Rectal smooth muscle tissue (tissue), 1 donor: ENCODE measurements around the gene RTTN.
"Not testable (repeated sequence)": the region's sequence is repeated elsewhere in the genome, so short reads cannot be mapped to it uniquely, and the experiment has no call there.

Source experiments
- H3K27ac ChIP-seq: one replicate; pipeline ENCODE4 v1.7.0; 2013; ENCODE audit warnings: low read depth, low read length, inconsistent platforms
- H3K27me3 ChIP-seq: one replicate; pipeline ENCODE4 v1.7.0; 2013; ENCODE audit warnings: low read length; ENCODE audit not compliant: control insufficient read depth, insufficient read depth
- H3K36me3 ChIP-seq: one replicate; pipeline ENCODE4 v1.7.0; 2013; ENCODE audit warnings: low read length; ENCODE audit not compliant: control insufficient read depth, insufficient read depth
- H3K4me1 ChIP-seq: one replicate; pipeline ENCODE4 v1.7.0; 2013; ENCODE audit warnings: low read length; ENCODE audit not compliant: control insufficient read depth, insufficient read depth
- H3K4me3 ChIP-seq: one replicate; pipeline ENCODE4 v1.7.0; 2013; ENCODE audit warnings: low read length
- H3K9ac ChIP-seq: one replicate; pipeline ENCODE4 v1.7.0; 2013; ENCODE audit warnings: low read length

The RTTN gene

DNA sequence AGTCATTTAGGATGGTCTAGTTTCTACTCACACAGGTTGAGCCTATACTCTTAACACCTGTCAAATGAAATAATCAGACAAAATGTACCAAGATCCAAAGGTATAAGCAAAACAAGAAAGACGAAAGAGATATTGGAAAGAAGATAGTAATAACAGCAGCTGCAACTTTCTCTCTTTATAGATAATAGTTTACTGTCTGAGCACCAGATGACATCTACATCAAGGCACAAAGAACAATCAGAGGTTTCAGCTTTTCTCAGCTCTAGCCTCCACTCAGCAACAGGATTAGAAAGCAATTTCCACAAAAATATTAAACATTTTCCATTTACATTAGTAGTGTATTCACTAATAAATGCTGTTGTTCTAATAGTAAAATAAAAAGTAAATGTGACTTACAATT, 66.3 kb downstream of the RTTN start:
- Histone ChIP-seq H3K4me1 (no peaks in the 10 kb centered on the region), H3K27ac (no peak overlapping the region), H3K9ac (no peak overlapping the region), H3K4me3 (no peak overlapping the region), H3K27me3 (no peaks in the 10 kb centered on the region), H3K36me3 (no peaks in the 10 kb centered on the region)

GRCh38 chr18:70135604-70136003, 69.9 kb downstream of the RTTN start:
- Histone ChIP-seq H3K27me3 (no peaks in the 10 kb centered on the region), H3K9ac (no peak overlapping the region), H3K4me1 (no peaks in the 10 kb centered on the region), H3K36me3 (no peaks in the 10 kb centered on the region), H3K4me3 (no peak overlapping the region), H3K27ac (no peak overlapping the region)

GRCh38 chr18:70132999-70133398, 72.5 kb downstream of the RTTN start:
- Histone ChIP-seq H3K27me3 (no peaks in the 10 kb centered on the region), H3K4me1 (no peaks in the 10 kb centered on the region), H3K4me3 (no peak overlapping the region), H3K36me3 (no peaks in the 10 kb centered on the region), H3K27ac (peak overlapping the region; percentile 15), H3K9ac (no peak overlapping the region)

GRCh38 chr18:70128271-70128670, 77.2 kb downstream of the RTTN start:
- H3K27ac ChIP-seq, result no peak overlapping the region
- H3K27me3 ChIP-seq, result no peaks in the 10 kb centered on the region
- no peaks in the 10 kb centered on the region for H3K36me3 ChIP-seq
- no peak overlapping the region for H3K4me3 ChIP-seq
- no peaks in the 10 kb centered on the region for H3K4me1 ChIP-seq
- H3K9ac ChIP-seq, result no peak overlapping the region

DNA sequence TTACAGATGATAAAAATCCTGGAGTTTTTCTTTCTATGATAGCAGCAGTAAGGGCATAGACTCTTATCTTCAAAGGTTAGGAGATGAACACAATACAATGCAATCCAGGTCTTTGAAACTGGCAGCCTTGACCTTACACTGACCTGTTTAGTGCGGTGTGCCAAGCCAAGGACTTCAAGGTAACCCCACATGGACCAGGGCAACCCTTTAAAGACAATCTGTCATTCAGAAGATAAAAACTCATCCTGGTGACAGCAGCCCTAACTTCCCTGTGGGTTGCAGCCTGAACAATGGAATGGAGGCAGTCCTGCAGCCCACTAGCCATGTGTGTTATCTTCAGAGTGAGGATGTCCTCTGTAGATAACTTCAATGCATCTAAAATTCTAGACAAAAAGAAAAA, 78.1 kb downstream of the RTTN start:
- Histone ChIP-seq H3K27me3 (no peaks in the 10 kb centered on the region), H3K27ac (no peak overlapping the region), H3K4me1 (no peaks in the 10 kb centered on the region), H3K36me3 (no peaks in the 10 kb centered on the region), H3K4me3 (no peak overlapping the region), H3K9ac (no peak overlapping the region)

DNA sequence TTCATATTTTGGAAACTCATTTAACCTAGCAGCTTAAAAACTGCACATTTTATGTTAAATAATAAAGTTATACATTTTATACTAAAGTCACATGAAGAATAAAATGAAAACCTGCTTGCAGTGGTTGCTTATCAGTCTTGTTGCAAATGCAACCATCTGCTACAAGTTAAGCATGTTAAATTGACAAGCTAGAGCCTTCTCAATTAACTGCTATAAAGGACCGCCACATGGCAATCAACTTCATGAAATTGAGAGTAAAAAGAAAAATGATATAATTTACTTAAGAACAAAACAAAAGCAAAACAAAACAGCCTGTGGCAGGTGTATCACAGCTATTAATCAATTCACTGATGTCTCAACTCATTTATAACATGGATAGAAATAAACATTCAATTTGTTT, 78.7 kb downstream of the RTTN start:
- no peak overlapping the region for H3K9ac ChIP-seq
- H3K27ac ChIP-seq, result no peak overlapping the region
- no peaks in the 10 kb centered on the region for H3K36me3 ChIP-seq
- H3K4me1 ChIP-seq, result no peaks in the 10 kb centered on the region
- H3K4me3 ChIP-seq, result no peak overlapping the region
- H3K27me3 ChIP-seq, result no peaks in the 10 kb centered on the region

- Histone ChIP-seq H3K27ac (no peak overlapping the region), H3K27me3 (no peaks in the 10 kb centered on the region), H3K4me1 (no peaks in the 10 kb centered on the region), H3K4me3 (no peak overlapping the region), H3K36me3 (no peaks in the 10 kb centered on the region), H3K9ac (no peak overlapping the region)
Measured at GRCh38 chr18:70124139-70124538, 81.3 kb downstream of the RTTN start.

DNA sequence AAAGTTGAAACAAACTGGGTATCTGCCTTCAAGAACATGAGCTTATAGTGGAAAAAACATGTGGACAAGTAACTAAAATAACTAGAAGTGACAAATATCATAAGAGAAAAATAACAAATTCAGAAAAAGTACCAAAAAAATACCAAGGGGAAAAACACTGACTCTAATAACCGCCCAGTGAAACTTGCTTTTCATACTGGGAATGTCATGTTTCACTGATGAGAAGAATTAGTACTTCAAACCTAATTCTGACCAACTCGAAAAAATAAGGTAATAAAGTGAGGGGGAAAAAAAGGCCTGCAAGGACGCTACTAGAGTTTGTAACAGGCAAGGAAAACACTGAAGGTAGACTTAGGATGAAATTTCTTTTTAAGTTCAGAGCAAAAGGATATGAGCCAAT, 83.6 kb downstream of the RTTN start:
- H3K36me3 ChIP-seq, result no peaks in the 10 kb centered on the region
- no peaks in the 10 kb centered on the region for H3K27me3 ChIP-seq
- H3K9ac ChIP-seq, result no peak overlapping the region
- H3K4me3 ChIP-seq, result no peak overlapping the region
- no peaks in the 10 kb centered on the region for H3K4me1 ChIP-seq
- no peak overlapping the region for H3K27ac ChIP-seq

- Histone ChIP-seq H3K4me3 (no peak overlapping the region), H3K36me3 (no peaks in the 10 kb centered on the region), H3K9ac (no peak overlapping the region)
Measured at GRCh38 chr18:70116949-70117348, 88.5 kb downstream of the RTTN start.

GRCh38 chr18:70113511-70113910, 92.0 kb downstream of the RTTN start:
- H3K4me1 ChIP-seq, result no peaks in the 10 kb centered on the region
- peaks cover 2% of the 10 kb centered on the region for H3K36me3 ChIP-seq
- no peak overlapping the region for H3K9ac ChIP-seq
- H3K4me3 ChIP-seq, result no peak overlapping the region
- H3K27ac ChIP-seq, result no peak overlapping the region
- H3K27me3 ChIP-seq, result no peaks in the 10 kb centered on the region

More at GRCh38 chr18:70116949-70117348, 88.5 kb downstream of the RTTN start:
- H3K27me3 ChIP-seq, result no peaks in the 10 kb centered on the region
- no peaks in the 10 kb centered on the region for H3K4me1 ChIP-seq
- no peak overlapping the region for H3K27ac ChIP-seq

- Histone ChIP-seq H3K9ac (no peak overlapping the region), H3K4me3 (no peak overlapping the region), H3K36me3 (peaks cover 3% of the 10 kb centered on the region), H3K4me1 (no peaks in the 10 kb centered on the region), H3K27ac (no peak overlapping the region), H3K27me3 (no peaks in the 10 kb centered on the region)
Measured at GRCh38 chr18:70110678-70111077, 94.8 kb downstream of the RTTN start.

DNA sequence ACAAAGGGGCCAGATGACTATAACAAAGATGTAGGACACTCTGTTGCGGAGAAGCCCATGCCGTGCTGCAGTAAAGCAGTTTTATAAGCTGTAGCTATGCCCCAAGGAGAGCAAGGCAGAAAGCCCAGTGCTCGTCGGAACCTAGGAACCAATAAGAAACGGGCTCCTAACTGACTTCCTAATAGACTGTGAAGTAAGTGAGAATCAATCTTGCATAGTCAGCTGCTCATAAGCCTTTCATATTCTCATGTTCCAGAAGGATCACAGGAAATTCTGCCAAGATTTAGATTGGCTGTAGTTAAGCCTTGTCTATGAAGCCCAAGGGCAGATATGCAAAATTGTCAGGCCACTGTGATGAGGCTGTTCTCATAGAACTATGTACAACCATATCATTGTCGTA, 98.4 kb downstream of the RTTN start:
- H3K4me1 ChIP-seq, result no peaks in the 10 kb centered on the region
- H3K36me3 ChIP-seq, result peaks cover 3% of the 10 kb centered on the region
- no peak overlapping the region for H3K9ac ChIP-seq
- no peak overlapping the region for H3K27ac ChIP-seq
- no peaks in the 10 kb centered on the region for H3K27me3 ChIP-seq
- H3K4me3 ChIP-seq, result no peak overlapping the region

DNA sequence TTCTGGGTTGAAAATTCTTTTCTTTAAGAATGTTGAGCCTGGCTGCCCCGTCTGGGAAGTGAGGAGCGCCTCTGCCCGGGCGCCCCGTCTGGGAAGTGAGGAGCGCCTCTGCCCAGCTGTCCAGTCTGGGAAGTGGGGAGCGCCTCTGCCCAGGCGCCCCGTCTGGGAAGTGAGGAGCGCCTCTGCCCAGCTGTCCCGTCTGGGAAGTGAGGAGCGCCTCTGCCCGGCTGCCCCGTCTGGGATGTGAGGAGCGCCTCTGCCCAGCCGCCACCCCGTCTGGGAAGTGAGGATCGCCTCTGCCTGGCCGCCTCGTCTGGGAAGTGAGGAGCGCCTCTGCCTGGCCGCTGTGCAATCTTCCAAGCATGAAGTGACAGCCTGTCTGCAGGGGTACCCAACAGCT, 102.6 kb downstream of the RTTN start:
- not testable (repeated sequence) for H3K36me3 ChIP-seq, H3K4me3 ChIP-seq

More for the DNA sequence above, 102.6 kb downstream of the RTTN start:
- not testable (repeated sequence) for H3K27ac ChIP-seq, H3K9ac ChIP-seq, H3K27me3 ChIP-seq, H3K4me1 ChIP-seq
